K562 (cell line): ENCODE data around the gene PARD3.

Experiments used
- BRCA1 ChIP-seq, 2 experiments: fragments of 450-650 bp in 1 of 2; sonication (generic) in 1 of 2; formaldehyde crosslinking in 1 of 2; IDR thresholded peaks; 2 replicates each; pipeline versions ENCODE4 v1.5.0 to v1.6.1; 2017 to 2020; ENCODE audit warnings: mild to moderate bottlenecking in 1 of 2, missing genetic modification reagents in 1 of 2
- JUNB ChIP-seq: fragments of 450-650 bp; formaldehyde crosslinking; conservative IDR thresholded peaks from 2 replicates; pipeline ENCODE4 v1.4.0; 2020; ENCODE audit warnings: mild to moderate bottlenecking
- KDM5B ChIP-seq: fragments of 200-600 bp; sonication (generic); IDR thresholded peaks from 2 replicates; pipeline ENCODE4 v1.6.1; 2012; ENCODE audit warnings: low read depth, mild to moderate bottlenecking, moderate library complexity, low read length, control low read depth, inconsistent platforms; ENCODE audit not compliant: insufficient replicate concordance
- POLR2AphosphoS5 ChIP-seq: IDR thresholded peaks from 2 replicates; pipeline ENCODE4 v1.6.1; 2011; ENCODE audit warnings: mild to moderate bottlenecking, low read depth, low read length, moderate library complexity; ENCODE audit not compliant: control insufficient read depth, insufficient read depth
- TAF15 ChIP-seq: fragments of 200-400 bp; formaldehyde crosslinking; IDR thresholded peaks from 2 replicates; pipeline ENCODE4 v1.6.1; 2017; ENCODE audit warnings: mild to moderate bottlenecking, low read depth, low read length, moderate library complexity
- ZC3H11A ChIP-seq: IDR thresholded peaks from 2 replicates; pipeline ENCODE4 v1.6.1; 2012; ENCODE audit warnings: low read depth, low read length, improper control_type of control experiment

- no peak for TF ChIP-seq JUNB
- no peak for TF ChIP-seq ZC3H11A
- TF ChIP-seq KDM5B, result no peak
- TF ChIP-seq TAF15, result no peak
- TF ChIP-seq BRCA1 (IDR thresholded peaks at IDR 0.05), result no peak
- no peak for TF ChIP-seq BRCA1 (CRISPR knock-in tag; IDR thresholded peaks at IDR 0.05)
- no peak for TF ChIP-seq POLR2AphosphoS5
Observed at GRCh38 chr10:34565934-34566333, 249.2 kb downstream of the PARD3 start.
